Measurements from ENCODE around the gene NUDT21.
"Not testable (repeated sequence)": the region's sequence is repeated elsewhere in the genome, so short reads cannot be mapped to it uniquely, and the experiment has no call there.

The NUDT21 gene

DNA sequence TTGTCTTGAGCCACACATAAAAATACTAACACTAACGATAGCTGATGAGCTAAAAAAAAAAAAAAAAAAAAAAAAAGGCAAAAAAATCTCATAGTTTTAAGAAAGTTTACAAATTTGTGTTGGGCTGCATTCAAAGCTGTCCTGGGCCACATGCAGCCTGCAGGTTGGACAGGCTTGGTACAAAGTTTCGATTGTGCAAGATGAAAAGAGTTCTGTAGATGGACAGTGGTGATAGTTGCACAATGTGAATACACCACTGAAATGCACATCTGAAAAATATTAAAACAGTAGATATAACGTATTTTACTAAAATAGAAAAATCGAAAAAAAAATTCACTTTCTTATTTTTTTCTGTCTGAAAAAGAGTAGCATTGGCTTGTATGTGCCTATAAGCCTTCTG is 68.7 kb downstream of the NUDT21 start:
- Histone ChIP-seq H3K9me3 (ENCODE audit: insufficient read depth, low read depth, low read length) (peaks cover 4% of the 10 kb centered on the region; the same call in 1 of the 2 replicates), H3K9ac (ENCODE audit: low read depth, low read length, poor library complexity, severe bottlenecking) (no peak overlapping the region), H3K4me2 (ENCODE audit: low read depth, low read length, poor library complexity, severe bottlenecking) (no peak overlapping the region), H3K79me2 (ENCODE audit: insufficient read depth, low read length) (no peaks in the 10 kb centered on the region), H3F3A (ENCODE audit: low read depth) (no peaks in the 10 kb centered on the region), H3K4me3 (ENCODE audit: low read length, poor library complexity, severe bottlenecking) (no peak overlapping the region), H3K36me3 (ENCODE audit: insufficient read depth, low read length) (peaks cover 88% of the 10 kb centered on the region), H3K9me2 (replicated peaks; ENCODE audit: low read depth, low read length) (no peaks in the 10 kb centered on the region), H4K20me1 (ENCODE audit: insufficient read depth, low read length, poor library complexity, severe bottlenecking) (no peaks in the 10 kb centered on the region), H3K27me3 (ENCODE audit: insufficient read depth, low read length, poor library complexity, severe bottlenecking) (no peaks in the 10 kb centered on the region), H3K4me1 (ENCODE audit: insufficient read depth, low read length, poor library complexity, severe bottlenecking) (no peaks in the 10 kb centered on the region), H2AFZ (ENCODE audit: low read length) (no peak overlapping the region)
- no peak for TF ChIP-seq EZH2phosphoT487 (IDR thresholded peaks at IDR 0.05; ENCODE audit: borderline replicate concordance)
- TF ChIP-seq, protein P1, sequence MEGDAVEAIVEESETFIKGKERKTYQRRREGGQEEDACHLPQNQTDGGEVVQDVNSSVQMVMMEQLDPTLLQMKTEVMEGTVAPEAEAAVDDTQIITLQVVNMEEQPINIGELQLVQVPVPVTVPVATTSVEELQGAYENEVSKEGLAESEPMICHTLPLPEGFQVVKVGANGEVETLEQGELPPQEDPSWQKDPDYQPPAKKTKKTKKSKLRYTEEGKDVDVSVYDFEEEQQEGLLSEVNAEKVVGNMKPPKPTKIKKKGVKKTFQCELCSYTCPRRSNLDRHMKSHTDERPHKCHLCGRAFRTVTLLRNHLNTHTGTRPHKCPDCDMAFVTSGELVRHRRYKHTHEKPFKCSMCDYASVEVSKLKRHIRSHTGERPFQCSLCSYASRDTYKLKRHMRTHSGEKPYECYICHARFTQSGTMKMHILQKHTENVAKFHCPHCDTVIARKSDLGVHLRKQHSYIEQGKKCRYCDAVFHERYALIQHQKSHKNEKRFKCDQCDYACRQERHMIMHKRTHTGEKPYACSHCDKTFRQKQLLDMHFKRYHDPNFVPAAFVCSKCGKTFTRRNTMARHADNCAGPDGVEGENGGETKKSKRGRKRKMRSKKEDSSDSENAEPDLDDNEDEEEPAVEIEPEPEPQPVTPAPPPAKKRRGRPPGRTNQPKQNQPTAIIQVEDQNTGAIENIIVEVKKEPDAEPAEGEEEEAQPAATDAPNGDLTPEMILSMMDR (conservative IDR thresholded peaks at IDR 0.05; ENCODE audit: low read length), result no peak

DNA sequence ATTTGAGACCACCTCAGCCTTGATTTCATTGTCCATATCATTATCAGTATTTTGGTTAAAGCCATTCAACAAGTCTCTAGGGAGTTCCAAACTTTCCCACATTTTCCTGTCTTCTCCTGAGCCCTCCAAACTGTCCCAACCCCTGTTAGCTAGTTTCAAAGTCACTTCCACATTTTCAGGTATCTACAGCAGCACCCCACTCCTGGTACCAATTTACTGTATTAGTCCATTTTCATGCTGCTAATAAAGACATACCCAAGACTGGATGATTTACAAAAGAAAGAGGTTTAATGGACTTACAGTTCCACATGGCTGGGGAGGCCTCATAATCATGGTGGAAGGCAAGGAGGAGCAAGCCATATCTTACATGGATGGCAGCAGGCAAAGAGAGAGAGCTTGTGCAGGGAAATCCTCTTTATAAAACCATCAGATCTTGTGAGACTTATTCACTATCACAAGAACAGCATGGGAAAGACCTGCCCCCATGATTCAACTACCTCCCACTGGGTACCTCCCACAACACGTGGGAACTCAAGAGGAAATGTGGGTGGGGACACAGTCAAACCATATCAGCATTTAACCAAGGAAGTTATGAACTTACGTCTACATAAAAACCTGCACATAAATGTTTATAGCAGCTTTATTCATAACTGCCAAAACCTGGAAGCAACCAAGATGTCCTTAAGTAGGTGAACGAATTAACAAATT is 70.2 kb downstream of the NUDT21 start:
- H2AFZ ChIP-seq (ENCODE audit: low read length); H4K20me1 ChIP-seq (ENCODE audit: insufficient read depth, low read length, poor library complexity, severe bottlenecking); H3K4me1 ChIP-seq (ENCODE audit: insufficient read depth, low read length, poor library complexity, severe bottlenecking); H3K4me3 ChIP-seq (ENCODE audit: low read length, poor library complexity, severe bottlenecking); H3K27me3 ChIP-seq (ENCODE audit: insufficient read depth, low read length, poor library complexity, severe bottlenecking); H3K9me3 ChIP-seq (ENCODE audit: insufficient read depth, low read depth, low read length); H3K4me2 ChIP-seq (ENCODE audit: low read depth, low read length, poor library complexity, severe bottlenecking); H3K9me2 ChIP-seq (replicated peaks; ENCODE audit: low read depth, low read length); H3K9ac ChIP-seq (ENCODE audit: low read depth, low read length, poor library complexity, severe bottlenecking); H3K79me2 ChIP-seq (ENCODE audit: insufficient read depth, low read length); H3F3A ChIP-seq (ENCODE audit: low read depth): not testable (repeated sequence)
- peaks cover 78% of the 10 kb centered on the region for H3K36me3 ChIP-seq (ENCODE audit: insufficient read depth, low read length)

Measured in Loucy (cell line).